Thymus (tissue), 11 donors: ENCODE results near the gene DCLK2. TPM values are rescaled to one million over a fixed set of nuclear protein-coding genes. Genes with fewer than 3 reads are reported as not detected.

Source experiments
- DNase-seq, 9 donors: peaks; one replicate each; pipeline ENCODE4 v3.0.0-alpha.2; 2013; ENCODE audit warnings: low spot score in 9 of 9, low read depth in 6 of 9, missing footprints in 1 of 9
- H3K27ac ChIP-seq, 2 donors: one replicate each; pipeline ENCODE4 v1.5.1; 2013; ENCODE audit warnings: control low read depth in 1 of 2, low read depth in 1 of 2, low read length in 1 of 2, mild to moderate bottlenecking in 1 of 2, moderate library complexity in 1 of 2
- H3K27me3 ChIP-seq, 2 donors: one replicate each; pipeline ENCODE4 v1.5.1; 2013; ENCODE audit warnings: low read length in 1 of 2; ENCODE audit not compliant: control insufficient read depth in 2 of 2, insufficient read depth in 1 of 2
- H3K36me3 ChIP-seq, 2 donors: one replicate each; pipeline ENCODE4 v1.5.1; 2013; ENCODE audit warnings: low read length in 1 of 2, mild to moderate bottlenecking in 1 of 2, moderate library complexity in 1 of 2; ENCODE audit not compliant: control insufficient read depth in 2 of 2, insufficient read depth in 2 of 2
- H3K4me1 ChIP-seq, 2 donors: one replicate each; pipeline ENCODE4 v1.5.1; 2013; ENCODE audit warnings: low read length in 2 of 2; ENCODE audit not compliant: control insufficient read depth in 2 of 2, insufficient read depth in 2 of 2
- H3K4me3 ChIP-seq, 2 donors: one replicate each; pipeline ENCODE4 v1.5.1; 2013; ENCODE audit warnings: low read length in 2 of 2, control low read depth in 1 of 2, mild to moderate bottlenecking in 1 of 2
- H3K9me3 ChIP-seq, 2 donors: one replicate each; pipeline ENCODE4 v1.5.1; 2013; ENCODE audit warnings: low read length in 1 of 2, mild to moderate bottlenecking in 1 of 2; ENCODE audit not compliant: control insufficient read depth in 2 of 2, insufficient read depth in 1 of 2
- WGBS: extraction: QIAGEN DNeasy Blood & Tissue Kit; methylation state at CpG from one replicate; pipeline ENCODE4 v1.1.7; 2013; 5-methylcytosine and 5-hydroxymethylcytosine counted together
- polyA plus RNA-seq: library from polyadenylated mRNA; stranded (reverse); fragments of 200-250 nt; gene quantifications from one replicate; pipeline ENCODE4 v1.2.3, GENCODE V29; 2013
- total RNA-seq: library from RNA; stranded (reverse); fragments of 120-200 nt; gene quantifications from one replicate; pipeline ENCODE4 v1.2.4, GENCODE V29; 2013
- donor health status: healthy.

Gene DCLK2
- total and polyA plus RNA-seq, 2 donors = 0.78 to 1.1 TPM

GRCh38 chr4:150211016-150211415 lies 132.8 kb downstream of the DCLK2 start:
- 97% methylated on average over 6 of the region's 6 CpGs for WGBS
- Histone ChIP-seq H3K27me3 (no peaks in the 10 kb centered on the region), H3K4me1 (no peaks in the 10 kb centered on the region), H3K36me3 (no peaks in the 10 kb centered on the region), H3K4me3 (no peak overlapping the region), H3K27ac (no peak overlapping the region), H3K9me3 (no peaks in the 10 kb centered on the region)
- DNase-seq = no peak

GRCh38 chr4:150211799-150212445 lies 133.7 kb downstream of the DCLK2 start:
- WGBS = 93% methylated on average over 4 of the region's 4 CpGs
- Histone ChIP-seq H3K36me3 (no peaks in the 10 kb centered on the region), H3K4me1 (no peaks in the 10 kb centered on the region), H3K9me3 (no peaks in the 10 kb centered on the region), H3K27ac (no peak overlapping the region), H3K4me3 (no peak overlapping the region), H3K27me3 (no peaks in the 10 kb centered on the region)
- no peak for DNase-seq

GRCh38 chr4:150212485-150212884 lies 134.2 kb downstream of the DCLK2 start:
- Histone ChIP-seq H3K27ac (no peak overlapping the region), H3K27me3 (no peaks in the 10 kb centered on the region), H3K36me3 (no peaks in the 10 kb centered on the region), H3K4me3 (no peak overlapping the region), H3K4me1 (no peaks in the 10 kb centered on the region), H3K9me3 (no peaks in the 10 kb centered on the region)
- DNase-seq = no peak

- H3K36me3 ChIP-seq = no peaks in the 10 kb centered on the region
- H3K9me3 ChIP-seq = no peaks in the 10 kb centered on the region
- no peaks in the 10 kb centered on the region for H3K4me1 ChIP-seq
- H3K4me3 ChIP-seq = no peak overlapping the region
- WGBS = 16% methylated on average over 2 of the region's 2 CpGs
- DNase-seq = no peak
- no peak overlapping the region for H3K27ac ChIP-seq
- H3K27me3 ChIP-seq = no peaks in the 10 kb centered on the region
Measured at GRCh38 chr4:150212927-150213326, 134.7 kb downstream of the DCLK2 start.

GRCh38 chr4:150215601-150216000 lies 137.4 kb downstream of the DCLK2 start:
- Histone ChIP-seq H3K27me3 (no peaks in the 10 kb centered on the region), H3K36me3 (no peaks in the 10 kb centered on the region), H3K4me1 (no peaks in the 10 kb centered on the region), H3K4me3 (no peak overlapping the region), H3K9me3 (no peaks in the 10 kb centered on the region), H3K27ac (no peak overlapping the region)
- 96% methylated on average over 3 of the region's 3 CpGs for WGBS
- DNase-seq = no peak

- no peaks in the 10 kb centered on the region for H3K9me3 ChIP-seq
Measured at GRCh38 chr4:150216726-150217125, 138.5 kb downstream of the DCLK2 start.

GRCh38 chr4:150217192-150217591 lies 138.9 kb downstream of the DCLK2 start:
- H3K4me1 ChIP-seq = no peaks in the 10 kb centered on the region
- no peak for DNase-seq
- no peaks in the 10 kb centered on the region for H3K27me3 ChIP-seq
- no peaks in the 10 kb centered on the region for H3K9me3 ChIP-seq
- 64% methylated on average over 3 of the region's 3 CpGs for WGBS
- no peaks in the 10 kb centered on the region for H3K36me3 ChIP-seq
- no peak overlapping the region for H3K4me3 ChIP-seq
- H3K27ac ChIP-seq = no peak overlapping the region

More at GRCh38 chr4:150216726-150217125, 138.5 kb downstream of the DCLK2 start:
- no peak overlapping the region for H3K4me3 ChIP-seq
- H3K4me1 ChIP-seq = no peaks in the 10 kb centered on the region
- no peaks in the 10 kb centered on the region for H3K36me3 ChIP-seq
- H3K27me3 ChIP-seq = no peaks in the 10 kb centered on the region
- H3K27ac ChIP-seq = no peak overlapping the region
- 94% methylated on average over 5 of the region's 5 CpGs for WGBS
- DNase-seq = no peak

GRCh38 chr4:150217808-150218207 lies 139.6 kb downstream of the DCLK2 start:
- H3K36me3 ChIP-seq = no peaks in the 10 kb centered on the region
- no peaks in the 10 kb centered on the region for H3K27me3 ChIP-seq
- DNase-seq = no peak
- 90% methylated on average over 8 of the region's 8 CpGs for WGBS
- H3K9me3 ChIP-seq = no peaks in the 10 kb centered on the region
- H3K27ac ChIP-seq = no peak overlapping the region
- H3K4me3 ChIP-seq = no peak overlapping the region
- no peaks in the 10 kb centered on the region for H3K4me1 ChIP-seq

GRCh38 chr4:150218447-150218846 lies 140.2 kb downstream of the DCLK2 start:
- H3K9me3 ChIP-seq = no peaks in the 10 kb centered on the region
- WGBS = 95% methylated on average over 2 of the region's 2 CpGs
- DNase-seq = no peak

More at GRCh38 chr4:150218447-150218846, 140.2 kb downstream of the DCLK2 start:
- H3K27ac ChIP-seq = no peak overlapping the region
- H3K4me3 ChIP-seq = no peak overlapping the region
- no peaks in the 10 kb centered on the region for H3K4me1 ChIP-seq
- no peaks in the 10 kb centered on the region for H3K36me3 ChIP-seq
- no peaks in the 10 kb centered on the region for H3K27me3 ChIP-seq
